MM.1S (cell line): ENCODE data around the gene WBP1.

Experiments used
- DNase-seq: peaks from one replicate; pipeline ENCODE4 v3.0.0-alpha.2; 2015
- H2AFZ ChIP-seq: fragments of 300-600 bp; sonication (generic); 2 replicates; pipeline ENCODE4 v1.6.0; 2016; ENCODE audit warnings: antibody characterized with exemption, low read length
- H3F3A ChIP-seq: fragments of 300-600 bp; sonication (generic); 2 replicates; pipeline ENCODE4 v1.6.1; 2016; ENCODE audit warnings: mild to moderate bottlenecking, antibody characterized with exemption, low read length, moderate library complexity, mixed read lengths; ENCODE audit not compliant: insufficient read depth
- H3K27ac ChIP-seq: fragments of 300-600 bp; sonication (generic); 2 replicates; pipeline ENCODE4 v1.5.1; 2016; ENCODE audit warnings: mild to moderate bottlenecking, low read length
- H3K27me3 ChIP-seq: fragments of 300-600 bp; sonication (generic); replicated peaks from 2 replicates; pipeline ENCODE4 v1.6.0; 2016; ENCODE audit warnings: low read length; ENCODE audit not compliant: insufficient read depth
- H3K36me3 ChIP-seq: fragments of 300-600 bp; sonication (generic); replicated peaks from 2 replicates; pipeline ENCODE4 v1.6.1; 2016; ENCODE audit warnings: mild to moderate bottlenecking, low read length, mixed read lengths; ENCODE audit not compliant: insufficient read depth
- H3K4me1 ChIP-seq: fragments of 300-600 bp; sonication (generic); 2 replicates; pipeline ENCODE4 v1.6.1; 2016; ENCODE audit warnings: low read length, mixed read lengths
- H3K4me2 ChIP-seq: fragments of 300-600 bp; sonication (generic); 2 replicates; pipeline ENCODE4 v1.6.0; 2016; ENCODE audit warnings: low read depth, low read length
- H3K4me3 ChIP-seq: fragments of 300-600 bp; sonication (generic); 2 replicates; pipeline ENCODE4 v1.5.1; 2016; ENCODE audit warnings: low read length, mixed read lengths
- H3K79me2 ChIP-seq: fragments of 300-600 bp; sonication (generic); 2 replicates; pipeline ENCODE4 v1.6.1; 2016; ENCODE audit warnings: mixed run types, low read length, mixed read lengths
- H3K9ac ChIP-seq: fragments of 300-600 bp; sonication (generic); 2 replicates; pipeline ENCODE4 v1.6.1; 2016; ENCODE audit warnings: low read length, mixed read lengths
- H3K9me2 ChIP-seq: fragments of 300-600 bp; sonication (generic); replicated peaks from 2 replicates; pipeline ENCODE4 v1.6.1; 2016; ENCODE audit warnings: mild to moderate bottlenecking, low read length, mixed read lengths; ENCODE audit not compliant: insufficient read depth
- H3K9me3 ChIP-seq: fragments of 300-600 bp; sonication (generic); replicated peaks from 2 replicates; pipeline ENCODE4 v1.6.1; 2016; ENCODE audit warnings: mild to moderate bottlenecking, low read length, mixed read lengths; ENCODE audit not compliant: insufficient read depth
- H4K20me1 ChIP-seq: fragments of 300-600 bp; sonication (generic); 2 replicates; pipeline ENCODE4 v1.6.1; 2016; ENCODE audit warnings: mild to moderate bottlenecking, low read length, moderate library complexity, mixed read lengths; ENCODE audit not compliant: insufficient read depth
- EZH2 ChIP-seq: fragments of 300-600 bp; sonication (generic); optimal IDR thresholded peaks from 2 replicates; pipeline ENCODE3; 2017; ENCODE audit warnings: low read depth, mild to moderate bottlenecking, antibody characterized with exemption, low read length, mixed read lengths
- EZH2phosphoT487 ChIP-seq: fragments of 300-600 bp; sonication (generic); IDR thresholded peaks from 2 replicates; pipeline ENCODE4 v1.6.1; 2018; ENCODE audit warnings: antibody characterized with exemption, low read length
- TF ChIP-seq, protein P1 (sequence below): fragments of 300-600 bp; sonication (generic); IDR thresholded peaks from 2 replicates; pipeline ENCODE4 v1.5.1; 2016; ENCODE audit warnings: antibody characterized with exemption, low read length, mixed read lengths

The WBP1 gene

DNA sequence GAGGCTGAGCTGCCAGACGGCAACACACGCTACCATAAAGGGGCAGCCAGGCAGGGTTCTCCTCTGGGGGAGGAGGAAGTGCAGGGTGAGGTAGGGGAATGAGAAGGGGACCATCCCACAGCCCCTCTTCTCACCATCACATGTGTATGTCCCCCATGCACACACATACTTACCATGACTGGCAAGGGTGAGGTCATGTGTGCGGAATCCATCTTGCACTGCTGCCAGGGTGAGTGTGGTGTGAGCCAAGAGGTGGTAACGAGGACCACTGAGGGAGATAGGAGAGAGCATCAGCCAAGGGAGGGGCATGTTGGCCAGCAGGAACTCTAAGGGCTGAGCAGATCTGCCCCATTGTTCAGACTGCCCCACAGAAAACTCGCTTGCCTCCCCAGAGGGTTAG lies 29.6 kb upstream of the WBP1 start:
- H3K27me3 ChIP-seq, result no peaks in the 10 kb centered on the region
- H3K79me2 ChIP-seq, result no peaks in the 10 kb centered on the region
- no peaks in the 10 kb centered on the region for H3K36me3 ChIP-seq
- H3K9me3 ChIP-seq, result no peaks in the 10 kb centered on the region
- H3K4me3 ChIP-seq, result no peak overlapping the region
- no peak overlapping the region for H3K9ac ChIP-seq
- H4K20me1 ChIP-seq, result no peaks in the 10 kb centered on the region
- TF ChIP-seq EZH2phosphoT487, result no peak
- H3K27ac ChIP-seq, result no peak overlapping the region
- no peaks in the 10 kb centered on the region for H3F3A ChIP-seq
- no peak overlapping the region for H2AFZ ChIP-seq
- H3K4me1 ChIP-seq, result no peaks in the 10 kb centered on the region
- no peak for DNase-seq
- H3K4me2 ChIP-seq, result no peak overlapping the region
- no peaks in the 10 kb centered on the region for H3K9me2 ChIP-seq

DNA sequence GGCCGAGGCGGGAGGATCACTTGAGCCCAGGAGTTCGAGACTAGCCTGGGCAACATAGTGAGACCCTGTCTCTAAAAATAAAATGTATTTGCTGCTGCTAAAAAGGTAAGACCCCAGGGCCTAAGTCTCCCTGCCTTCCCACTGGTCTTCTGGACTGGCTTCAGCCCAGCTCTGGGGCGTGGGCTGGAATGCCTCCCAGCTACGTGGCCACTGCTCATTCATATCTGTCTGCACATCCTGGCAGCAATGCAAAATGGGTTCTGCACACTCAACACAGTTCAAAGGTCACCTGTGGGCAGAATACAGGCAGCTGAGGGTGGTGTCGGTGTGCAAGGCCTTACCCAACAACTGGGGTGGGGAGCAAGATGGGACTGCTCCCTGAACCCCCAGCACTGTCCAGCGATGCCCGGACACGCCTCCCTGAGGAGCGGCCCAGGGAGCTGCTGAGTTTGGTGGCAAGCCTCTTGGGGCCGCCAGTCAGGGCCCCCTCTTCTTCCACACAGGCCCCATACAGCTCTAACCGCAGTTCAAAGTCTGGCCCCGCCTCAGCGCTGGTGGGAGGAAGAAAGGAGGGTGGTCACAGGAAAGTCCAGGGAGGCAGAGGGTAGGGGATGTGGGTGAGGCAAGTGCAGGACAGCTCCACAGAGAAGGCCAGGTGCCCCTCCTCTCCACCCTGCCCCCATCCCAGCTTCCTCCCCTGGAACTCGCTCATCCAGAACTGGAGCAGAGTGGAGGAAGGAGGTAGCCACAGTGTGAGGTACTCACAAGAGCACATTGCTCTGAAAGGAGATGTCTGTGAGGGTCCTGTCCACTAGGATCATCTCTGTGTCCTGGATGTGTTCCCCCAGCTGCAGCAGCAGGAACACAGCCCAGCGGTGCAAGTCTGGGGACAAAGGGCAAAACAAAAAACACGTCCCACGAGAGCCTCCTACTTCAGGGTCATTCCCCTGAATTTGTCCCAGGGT lies 28.5 kb upstream of the WBP1 start:
- no peaks in the 10 kb centered on the region for H3K9me2 ChIP-seq
- no peaks in the 10 kb centered on the region for H3K36me3 ChIP-seq
- no peaks in the 10 kb centered on the region for H4K20me1 ChIP-seq
- no peak overlapping the region for H3K4me2 ChIP-seq
- H3K27ac ChIP-seq, result no peak overlapping the region
- H3K9ac ChIP-seq, result no peak overlapping the region
- TF ChIP-seq, protein P1, sequence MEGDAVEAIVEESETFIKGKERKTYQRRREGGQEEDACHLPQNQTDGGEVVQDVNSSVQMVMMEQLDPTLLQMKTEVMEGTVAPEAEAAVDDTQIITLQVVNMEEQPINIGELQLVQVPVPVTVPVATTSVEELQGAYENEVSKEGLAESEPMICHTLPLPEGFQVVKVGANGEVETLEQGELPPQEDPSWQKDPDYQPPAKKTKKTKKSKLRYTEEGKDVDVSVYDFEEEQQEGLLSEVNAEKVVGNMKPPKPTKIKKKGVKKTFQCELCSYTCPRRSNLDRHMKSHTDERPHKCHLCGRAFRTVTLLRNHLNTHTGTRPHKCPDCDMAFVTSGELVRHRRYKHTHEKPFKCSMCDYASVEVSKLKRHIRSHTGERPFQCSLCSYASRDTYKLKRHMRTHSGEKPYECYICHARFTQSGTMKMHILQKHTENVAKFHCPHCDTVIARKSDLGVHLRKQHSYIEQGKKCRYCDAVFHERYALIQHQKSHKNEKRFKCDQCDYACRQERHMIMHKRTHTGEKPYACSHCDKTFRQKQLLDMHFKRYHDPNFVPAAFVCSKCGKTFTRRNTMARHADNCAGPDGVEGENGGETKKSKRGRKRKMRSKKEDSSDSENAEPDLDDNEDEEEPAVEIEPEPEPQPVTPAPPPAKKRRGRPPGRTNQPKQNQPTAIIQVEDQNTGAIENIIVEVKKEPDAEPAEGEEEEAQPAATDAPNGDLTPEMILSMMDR, result no peak
- TF ChIP-seq EZH2 (no peak), EZH2phosphoT487 (no peak)
- no peak for DNase-seq
- H3K79me2 ChIP-seq, result no peaks in the 10 kb centered on the region
- H3K4me1 ChIP-seq, result no peaks in the 10 kb centered on the region
- no peak overlapping the region for H2AFZ ChIP-seq
- H3F3A ChIP-seq, result no peaks in the 10 kb centered on the region
- no peaks in the 10 kb centered on the region for H3K9me3 ChIP-seq
- no peak overlapping the region for H3K4me3 ChIP-seq
- H3K27me3 ChIP-seq, result no peaks in the 10 kb centered on the region

DNA sequence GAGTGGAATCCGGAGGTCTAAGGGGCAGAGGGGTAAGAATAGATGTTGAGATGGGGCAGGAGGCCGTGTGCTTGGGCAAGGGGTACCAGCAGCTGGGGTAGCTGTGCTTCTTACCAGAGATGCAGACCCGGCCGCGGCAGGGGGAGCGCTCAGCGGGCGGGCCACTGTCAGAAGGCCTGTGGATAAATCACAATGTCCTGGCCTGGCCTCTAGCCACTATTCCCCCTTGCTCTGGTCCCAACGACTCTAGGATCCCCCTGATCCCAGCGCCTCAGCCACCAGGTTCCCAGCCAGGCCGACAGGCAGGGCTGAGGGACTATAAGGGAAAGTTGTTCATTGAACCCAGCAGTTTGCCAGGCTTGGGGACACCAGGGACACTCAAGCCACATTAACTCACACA lies 27.7 kb upstream of the WBP1 start:
- TF ChIP-seq EZH2 (no peak), EZH2phosphoT487 (no peak)
- TF ChIP-seq, protein P1, result no peak
- Histone ChIP-seq H3K4me1 (no peaks in the 10 kb centered on the region), H3K9me2 (no peaks in the 10 kb centered on the region), H4K20me1 (no peaks in the 10 kb centered on the region), H3K4me2 (no peak overlapping the region), H3K36me3 (no peaks in the 10 kb centered on the region), H2AFZ (no peak overlapping the region), H3K27me3 (no peaks in the 10 kb centered on the region), H3K79me2 (no peaks in the 10 kb centered on the region), H3K9ac (no peak overlapping the region), H3K4me3 (no peak overlapping the region), H3K9me3 (no peaks in the 10 kb centered on the region), H3K27ac (no peak overlapping the region), H3F3A (no peaks in the 10 kb centered on the region)
- DNase-seq, result no peak
